Neural progenitor cell (in vitro differentiated cells): ENCODE measurements around the gene C1orf216. TPM values are rescaled to one million over a fixed set of nuclear protein-coding genes. Genes with fewer than 3 reads are reported as not detected.
"Not testable (repeated sequence)": the region's sequence is repeated elsewhere in the genome, so short reads cannot be mapped to it uniquely, and the experiment has no call there.

ENCODE experiments used
- DNase-seq: peaks from one replicate; pipeline ENCODE4 v3.0.0-alpha.2; 2016; ENCODE audit warnings: low spot score
- H2AFZ ChIP-seq: fragments of 200-600 bp; sonication (generic); replicated peaks from 2 replicates; pipeline ENCODE4 v1.6.1; 2016; ENCODE audit warnings: antibody characterized with exemption
- H3F3A ChIP-seq: fragments of 200-600 bp; sonication (generic); 2 replicates; pipeline ENCODE4 v1.6.1; 2016; ENCODE audit warnings: antibody characterized with exemption, low read depth
- H3K27ac ChIP-seq: fragments of 200-600 bp; sonication (generic); 2 replicates; pipeline ENCODE4 v1.5.1; 2016; ENCODE audit warnings: mild to moderate bottlenecking
- H3K27me3 ChIP-seq: fragments of 200-600 bp; sonication (generic); 2 replicates; pipeline ENCODE4 v1.6.1; 2016; ENCODE audit warnings: mild to moderate bottlenecking, moderate library complexity
- H3K36me3 ChIP-seq: fragments of 200-600 bp; sonication (generic); 2 replicates; pipeline ENCODE4 v1.5.1; 2016
- H3K4me1 ChIP-seq: fragments of 200-600 bp; sonication (generic); 2 replicates; pipeline ENCODE4 v1.6.1; 2016; ENCODE audit warnings: mixed run types
- H3K4me2 ChIP-seq: fragments of 200-600 bp; sonication (generic); 2 replicates; pipeline ENCODE4 v1.6.1; 2016
- H3K4me3 ChIP-seq: fragments of 200-600 bp; sonication (generic); 2 replicates; pipeline ENCODE4 v1.5.1; 2016
- H3K79me2 ChIP-seq: fragments of 200-600 bp; sonication (generic); 2 replicates; pipeline ENCODE4 v1.6.1; 2016; ENCODE audit warnings: low read depth
- H3K9ac ChIP-seq: fragments of 200-600 bp; sonication (generic); 2 replicates; pipeline ENCODE4 v1.6.1; 2016
- H3K9me3 ChIP-seq: fragments of 200-600 bp; sonication (generic); 2 replicates; pipeline ENCODE4 v1.5.1; 2016; ENCODE audit warnings: low read depth
- H4K20me1 ChIP-seq: fragments of 200-600 bp; sonication (generic); 2 replicates; pipeline ENCODE4 v1.6.1; 2016; ENCODE audit warnings: low read depth
- H3K27ac Mint-ChIP-seq: 3 replicates; pipeline ENCODE4 v1.8.0; 2021; ENCODE audit warnings: mixed read lengths
- H3K27me3 Mint-ChIP-seq: 2 replicates; pipeline ENCODE4 v1.8.0; 2022; ENCODE audit warnings: low read depth, mild to moderate bottlenecking, inconsistent platforms, moderate library complexity, mixed read lengths; ENCODE audit not compliant: insufficient read depth
- H3K36me3 Mint-ChIP-seq: 3 replicates; pipeline ENCODE4 v1.8.0; 2021; ENCODE audit warnings: mixed read lengths
- H3K4me1 Mint-ChIP-seq: 3 replicates; pipeline ENCODE4 v1.8.0; 2021; ENCODE audit warnings: mixed read lengths
- H3K4me3 Mint-ChIP-seq: 3 replicates; pipeline ENCODE4 v1.8.0; 2021; ENCODE audit warnings: mild to moderate bottlenecking, moderate library complexity, mixed read lengths
- H3K9me3 Mint-ChIP-seq: 3 replicates; pipeline ENCODE4 v1.8.0; 2020; ENCODE audit warnings: mixed read lengths
- CTCF ChIP-seq: fragments of 200-600 bp; sonication (generic); IDR thresholded peaks from 2 replicates; pipeline ENCODE4 v1.5.1; 2017; ENCODE audit warnings: antibody characterized with exemption, mild to moderate bottlenecking
- EZH2 ChIP-seq: fragments of 200-600 bp; sonication (generic); IDR thresholded peaks from 2 replicates; pipeline ENCODE4 v1.6.1; 2017; ENCODE audit warnings: antibody characterized with exemption, mild to moderate bottlenecking, moderate library complexity
- EZH2phosphoT487 ChIP-seq: fragments of 200-600 bp; sonication (generic); IDR thresholded peaks from 2 replicates; pipeline ENCODE4 v1.6.1; 2017; ENCODE audit warnings: antibody characterized with exemption
- total RNA-seq: library from RNA; depleted of rRNA; stranded (reverse); fragments of >200 nt; gene quantifications from 2 replicates; pipeline ENCODE4 v1.2.3, GENCODE V29; 2015; ENCODE audit warnings: low replicate concordance

Gene C1orf216
- total RNA-seq, 1 donor from 2014 or later, result 4.4 TPM

GRCh38 chr1:35702508-35702907 is 16.2 kb downstream of the C1orf216 start:
- Histone ChIP-seq H3F3A (peaks cover 54% of the 10 kb centered on the region), H3K4me1 (peaks cover 35% of the 10 kb centered on the region), H3K4me2 (peak overlapping the region; percentile 69), H3K27ac (no peak overlapping the region), H4K20me1 (no peaks in the 10 kb centered on the region), H3K9me3 (peaks cover 7% of the 10 kb centered on the region), H3K4me3 (no peak overlapping the region), H3K27me3 (no peaks in the 10 kb centered on the region), H3K9ac (no peak overlapping the region), H3K79me2 (no peaks in the 10 kb centered on the region), H3K36me3 (no peaks in the 10 kb centered on the region), H2AFZ (peak overlapping the region; percentile 60)
- H3K36me3 Mint-ChIP-seq, result no peaks in the 10 kb centered on the region
- peaks cover 13% of the 10 kb centered on the region for H3K4me1 Mint-ChIP-seq
- DNase-seq, result peak; percentile 44
- H3K27me3 Mint-ChIP-seq, result peaks cover 44% of the 10 kb centered on the region
- peak overlapping the region; percentile 47 for H3K4me3 Mint-ChIP-seq
- no peak overlapping the region for H3K27ac Mint-ChIP-seq
- TF ChIP-seq EZH2phosphoT487 (no peak), EZH2 (no peak), CTCF (peak; percentile 44)
- H3K9me3 Mint-ChIP-seq, result peaks cover 3% of the 10 kb centered on the region

- H3K27ac ChIP-seq, H3K36me3 Mint-ChIP-seq, H3K27me3 ChIP-seq, H3K9me3 ChIP-seq, H2AFZ ChIP-seq, H3K9ac ChIP-seq, H3K27ac Mint-ChIP-seq, H3K79me2 ChIP-seq, H3K4me1 Mint-ChIP-seq, H3K4me3 ChIP-seq, DNase-seq, H3K4me3 Mint-ChIP-seq, H4K20me1 ChIP-seq, H3K36me3 ChIP-seq, H3K9me3 Mint-ChIP-seq: not testable (repeated sequence)
- peak overlapping the region; percentile 65 for H3K4me2 ChIP-seq
- H3K27me3 Mint-ChIP-seq, result peaks cover 26% of the 10 kb centered on the region
- H3F3A ChIP-seq, result peaks cover 31% of the 10 kb centered on the region
- peaks cover 29% of the 10 kb centered on the region for H3K4me1 ChIP-seq
Observed at GRCh38 chr1:35699152-35699551, 19.5 kb downstream of the C1orf216 start.

GRCh38 chr1:35692317-35692716 is 26.4 kb downstream of the C1orf216 start:
- no peak for DNase-seq
- Mint-ChIP-seq H3K27ac (no peak overlapping the region), H3K9me3 (no peaks in the 10 kb centered on the region), H3K27me3 (peaks cover 13% of the 10 kb centered on the region), H3K36me3 (no peaks in the 10 kb centered on the region), H3K4me1 (peaks cover 22% of the 10 kb centered on the region), H3K4me3 (no peak overlapping the region)
- Histone ChIP-seq H4K20me1 (no peaks in the 10 kb centered on the region), H3K4me1 (peaks cover 20% of the 10 kb centered on the region), H3K27me3 (no peaks in the 10 kb centered on the region), H3K9me3 (no peaks in the 10 kb centered on the region), H3F3A (peaks cover 9% of the 10 kb centered on the region), H2AFZ (no peak overlapping the region), H3K27ac (no peak overlapping the region), H3K9ac (no peak overlapping the region), H3K36me3 (no peaks in the 10 kb centered on the region), H3K4me3 (no peak overlapping the region), H3K79me2 (no peaks in the 10 kb centered on the region), H3K4me2 (no peak overlapping the region)
- no peak for TF ChIP-seq EZH2
- TF ChIP-seq CTCF, result no peak
- TF ChIP-seq EZH2phosphoT487, result no peak

GRCh38 chr1:35691571-35692220 is 27.0 kb downstream of the C1orf216 start:
- Histone ChIP-seq H3K9me3 (no peaks in the 10 kb centered on the region), H3K27me3 (no peaks in the 10 kb centered on the region), H3K79me2 (no peaks in the 10 kb centered on the region), H3K4me1 (peaks cover 20% of the 10 kb centered on the region), H3K9ac (no peak overlapping the region), H3K4me2 (peak overlapping the region; percentile 68), H2AFZ (no peak overlapping the region), H3K27ac (no peak overlapping the region), H3K36me3 (no peaks in the 10 kb centered on the region), H4K20me1 (no peaks in the 10 kb centered on the region), H3K4me3 (no peak overlapping the region), H3F3A (peaks cover 9% of the 10 kb centered on the region)
- no peaks in the 10 kb centered on the region for H3K9me3 Mint-ChIP-seq
- no peak for TF ChIP-seq EZH2phosphoT487
- no peak for TF ChIP-seq CTCF
- no peak for TF ChIP-seq EZH2
- H3K4me1 Mint-ChIP-seq, result peaks cover 22% of the 10 kb centered on the region
- H3K27me3 Mint-ChIP-seq, result peaks cover 11% of the 10 kb centered on the region
- H3K27ac Mint-ChIP-seq, result no peak overlapping the region
- no peak for DNase-seq
- no peak overlapping the region for H3K4me3 Mint-ChIP-seq
- no peaks in the 10 kb centered on the region for H3K36me3 Mint-ChIP-seq
